ENCODE results near the gene EXOC2.
"Not testable (repeated sequence)": the region's sequence is repeated elsewhere in the genome, so short reads cannot be mapped to it uniquely, and the experiment has no call there.

Gene EXOC2

GRCh38 chr6:710601-711571 is 17.9 kb upstream of the EXOC2 start:
- DNase-seq, result peak; percentile 64

GRCh38 chr6:709471-710056 is 16.6 kb upstream of the EXOC2 start:
- no peak for DNase-seq

DNA sequence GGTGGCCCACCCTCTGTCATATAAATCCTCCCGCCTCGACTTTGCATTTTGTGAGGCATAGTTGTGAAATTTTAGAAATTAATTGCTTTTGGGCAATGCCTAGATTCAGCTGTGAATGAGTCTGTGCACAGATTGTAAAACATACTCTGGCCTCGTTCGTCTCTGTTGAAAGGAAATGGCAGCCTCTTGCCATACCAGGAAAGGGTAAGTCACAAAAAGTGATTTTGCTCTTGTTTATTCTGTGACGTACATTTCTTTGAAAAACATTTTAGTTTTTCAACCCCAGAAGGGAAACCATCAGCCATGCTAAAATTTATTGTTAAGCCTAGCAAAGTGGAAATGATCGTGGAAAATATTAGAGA is 15.3 kb upstream of the EXOC2 start:
- DNase-seq, result no peak

DNA sequence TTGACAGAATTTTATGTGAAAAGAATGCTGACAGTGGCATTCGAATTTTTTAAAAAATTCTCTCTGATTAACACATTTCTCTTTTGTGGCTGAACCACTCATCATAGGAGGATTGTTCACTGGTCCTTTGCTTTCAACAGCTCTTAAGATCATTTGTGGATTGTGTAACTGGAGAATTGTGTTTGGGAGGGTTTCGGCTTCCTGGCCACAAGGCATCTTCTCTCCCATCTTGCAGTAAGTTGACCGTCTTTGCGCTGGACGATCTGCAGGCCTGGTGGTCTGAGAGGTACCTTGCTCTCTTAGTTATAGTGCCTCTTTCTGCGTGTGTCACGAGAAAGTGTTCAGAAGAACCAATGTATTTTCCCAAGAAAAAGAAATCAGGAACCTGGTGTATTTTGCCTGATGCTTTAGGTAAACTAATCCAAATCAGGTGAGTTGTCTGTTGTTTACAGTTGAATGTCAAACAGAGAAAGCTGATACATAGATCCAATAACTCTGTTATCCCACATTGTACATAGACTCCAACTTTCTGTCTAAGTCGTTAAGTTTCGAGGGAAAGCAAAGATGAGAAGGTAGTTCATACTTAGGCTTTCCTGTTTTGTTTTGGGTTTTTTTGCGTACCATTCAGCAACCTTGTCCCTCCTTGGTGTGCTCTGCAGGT is 14.8 kb upstream of the EXOC2 start:
- no peak for DNase-seq

DNA sequence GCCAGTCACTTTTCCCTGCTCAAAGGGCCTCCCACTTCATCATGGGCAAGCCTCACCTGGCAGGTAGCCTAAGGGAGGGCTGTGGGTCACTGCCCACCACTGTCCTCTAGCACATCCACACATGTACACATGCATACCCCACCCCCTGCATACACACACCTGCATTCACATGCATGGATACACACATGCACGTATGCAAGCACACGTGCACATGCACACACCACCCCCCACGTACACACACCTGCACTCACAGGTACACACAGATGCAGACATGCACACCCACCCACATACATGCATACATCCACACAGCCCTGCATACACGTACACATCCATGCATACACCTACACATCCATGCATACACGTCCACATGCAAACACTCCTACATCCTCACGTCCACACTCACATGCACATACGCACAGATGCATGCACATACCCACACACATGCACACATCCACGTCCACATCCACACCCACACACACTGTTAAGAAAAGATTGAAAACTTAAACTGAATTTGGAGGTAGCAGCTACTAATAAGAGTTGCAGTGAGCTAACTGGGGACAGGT is 14.0 kb upstream of the EXOC2 start:
- DNase-seq, result no peak

DNA sequence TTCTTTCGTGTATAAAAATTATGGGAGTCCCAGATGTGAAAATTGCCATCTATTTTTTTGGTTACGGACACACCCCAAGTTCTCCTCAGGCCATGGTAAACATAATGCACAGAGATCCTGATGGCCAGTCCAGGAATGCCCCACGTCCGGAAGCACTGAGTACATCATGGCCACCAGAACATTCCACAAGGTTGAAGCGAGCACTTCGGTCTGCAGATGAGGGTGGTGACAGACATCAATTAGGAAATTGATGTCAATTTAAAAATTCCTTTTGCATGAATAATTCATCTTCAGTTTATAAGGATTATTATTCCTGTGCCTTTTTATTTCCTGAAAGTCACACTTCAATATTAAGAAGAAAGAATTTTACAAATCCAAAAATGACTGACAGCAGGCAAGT is 13.2 kb upstream of the EXOC2 start:
- no peak for DNase-seq

DNA sequence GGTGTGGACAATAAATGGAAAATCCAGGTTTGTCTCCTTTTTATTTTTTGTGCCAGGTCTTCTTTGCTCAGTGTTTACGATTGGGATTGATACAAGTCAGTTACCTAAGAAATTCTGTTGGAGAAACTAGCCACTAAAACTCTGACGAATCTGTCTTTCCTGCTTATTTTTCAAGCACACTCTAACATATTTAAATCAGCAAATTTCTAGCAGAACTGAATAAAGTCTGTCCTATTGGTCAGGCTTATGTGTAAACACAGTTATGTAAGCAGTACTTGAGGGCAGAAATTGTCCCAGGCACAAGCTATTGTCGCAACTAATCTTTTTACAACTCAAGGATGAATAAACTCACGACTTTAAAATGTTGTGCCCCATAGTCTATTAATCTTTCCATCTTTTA is 12.1 kb upstream of the EXOC2 start:
- no peak for DNase-seq

DNA sequence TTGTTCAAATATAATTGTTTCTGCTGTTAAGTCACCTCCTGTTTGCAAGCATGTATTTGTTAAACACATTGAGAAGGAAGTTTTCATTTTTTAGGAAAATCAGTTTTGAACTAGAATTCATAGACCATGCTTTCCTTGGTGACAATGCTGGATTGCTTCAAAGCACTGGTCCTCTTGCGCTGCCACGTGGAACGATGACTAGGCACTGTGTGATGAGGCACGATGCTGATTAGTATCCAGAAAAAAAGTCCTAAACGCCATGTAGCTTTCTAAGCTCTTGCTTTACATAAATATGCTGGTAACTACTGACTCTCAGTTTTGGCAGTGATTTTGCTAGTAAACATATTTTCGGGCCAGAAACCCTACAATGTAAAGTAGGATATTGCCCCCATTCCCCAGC is 11.1 kb upstream of the EXOC2 start:
- DNase-seq, result no peak

DNA sequence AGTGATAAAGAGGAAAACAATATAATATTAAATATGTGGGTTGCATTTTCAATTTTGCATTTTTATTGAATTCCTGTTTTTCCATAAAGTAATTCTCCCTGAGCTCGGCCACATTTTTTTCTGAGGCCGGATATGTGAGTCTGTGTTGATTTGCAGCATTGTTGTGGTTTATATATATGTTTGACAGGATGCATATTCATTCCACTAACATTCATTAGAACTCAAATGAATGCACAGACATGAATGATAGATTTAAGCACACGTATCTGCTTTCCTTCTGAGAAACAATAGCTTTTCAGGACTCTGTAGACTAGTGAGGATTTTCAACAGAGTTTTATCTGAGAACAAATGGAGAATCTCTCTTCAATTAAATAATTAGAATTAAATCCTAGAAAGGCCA is 10.6 kb upstream of the EXOC2 start:
- no peak for DNase-seq

DNA sequence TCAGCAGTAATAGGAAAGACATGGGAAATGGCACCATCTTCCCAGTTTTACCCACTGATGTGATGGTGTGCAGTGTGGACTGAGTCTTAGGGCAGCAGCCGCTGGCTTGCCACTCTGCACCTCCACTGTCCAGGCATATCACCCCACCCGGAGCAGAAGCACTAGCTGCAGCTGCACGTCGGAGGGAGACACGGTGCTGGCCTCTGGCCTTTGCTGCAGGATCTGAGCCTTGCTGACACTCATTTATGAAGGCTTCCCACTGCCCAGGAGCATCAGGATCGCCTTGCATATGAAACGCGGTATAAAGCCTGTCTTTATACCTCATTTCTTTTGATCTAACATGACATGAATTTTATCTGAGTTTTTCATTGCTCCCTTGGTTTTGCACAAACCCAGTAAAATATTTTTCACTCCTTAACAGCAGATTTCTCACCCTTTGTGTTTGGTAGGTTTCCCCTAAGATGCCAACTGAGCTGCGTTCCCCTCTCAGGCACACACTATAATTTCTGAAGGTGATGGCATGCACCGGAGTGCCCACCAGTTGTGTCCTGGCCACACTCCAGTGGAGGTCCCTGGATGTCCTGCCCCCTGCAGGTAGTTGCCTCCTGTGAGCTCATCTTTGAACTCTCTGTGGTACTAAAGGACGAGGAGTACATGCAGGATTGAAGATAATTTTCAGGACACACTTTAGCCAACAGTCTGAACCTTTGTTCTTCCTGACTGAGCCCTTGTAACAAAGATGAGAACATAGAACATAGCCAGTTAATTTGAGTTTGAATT is 9.0 kb upstream of the EXOC2 start:
- no peak for DNase-seq

- no peak for DNase-seq
Observed at GRCh38 chr6:701215-701614, 8.3 kb upstream of the EXOC2 start.

- no peak for DNase-seq
Observed at GRCh38 chr6:700490-700889, 7.6 kb upstream of the EXOC2 start.

DNA sequence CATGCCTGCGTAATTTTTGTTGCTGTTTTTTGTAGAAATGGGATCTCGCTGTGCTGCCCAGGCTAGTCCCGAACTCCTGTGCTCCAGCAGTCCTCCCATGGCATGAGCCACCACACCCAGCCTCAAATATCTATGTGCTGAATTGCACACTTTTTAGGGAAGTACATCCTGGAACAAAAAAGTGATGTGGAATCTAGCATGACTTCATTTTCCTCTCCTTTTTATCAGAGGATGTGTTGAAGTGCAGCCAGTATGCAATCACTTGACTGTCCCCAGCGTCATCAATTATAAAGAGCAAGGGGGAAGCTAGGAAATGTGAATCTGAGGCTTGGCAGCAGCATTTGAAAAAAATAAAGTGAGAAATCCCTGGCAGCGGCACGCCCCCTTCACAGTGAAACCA is 6.4 kb upstream of the EXOC2 start:
- no peak for DNase-seq

GRCh38 chr6:694431-695126 is 1.6 kb upstream of the EXOC2 start:
- not testable (repeated sequence) for DNase-seq

DNA sequence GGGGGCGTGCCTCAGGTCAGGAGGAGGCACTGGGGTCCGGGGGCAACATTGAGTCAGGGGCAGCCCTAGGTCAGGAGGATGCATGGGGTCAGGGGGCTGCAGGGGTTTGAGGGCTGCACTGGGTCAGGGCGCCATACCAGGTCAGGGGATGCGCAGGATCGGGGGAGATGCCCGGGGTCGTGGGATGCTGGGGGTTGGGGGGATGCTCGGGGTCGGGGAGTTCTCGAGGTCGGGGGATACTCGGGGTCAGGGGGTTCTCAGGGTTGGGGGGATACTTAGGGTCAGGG is 727 bp upstream of the EXOC2 start:
- DNase-seq, result no peak

GRCh38 chr6:692356-692851 is 535 bp downstream of the EXOC2 start:
- peak; percentile 86 for DNase-seq

- DNase-seq, result no peak
Observed at GRCh38 chr6:689223-689622, 3.7 kb downstream of the EXOC2 start.

DNA sequence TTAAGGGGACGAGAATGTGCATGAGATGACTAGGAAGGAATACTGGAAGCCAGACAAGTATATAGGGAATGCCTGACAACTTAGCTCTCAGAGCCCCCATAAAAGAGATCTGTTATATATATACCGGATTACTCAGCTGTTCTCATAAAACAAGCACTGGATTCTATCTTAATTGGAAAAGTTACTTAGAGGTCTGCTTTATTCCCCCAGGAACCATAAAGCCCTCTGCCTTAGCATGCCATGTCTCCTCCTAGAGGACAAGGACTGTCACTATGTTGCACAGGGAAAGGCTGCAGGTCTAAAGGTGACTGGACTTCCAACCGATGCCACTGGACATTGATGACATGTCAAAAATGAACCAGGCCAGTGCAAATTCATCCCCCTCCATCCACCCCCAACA is 6.4 kb downstream of the EXOC2 start:
- no peak for DNase-seq

DNA sequence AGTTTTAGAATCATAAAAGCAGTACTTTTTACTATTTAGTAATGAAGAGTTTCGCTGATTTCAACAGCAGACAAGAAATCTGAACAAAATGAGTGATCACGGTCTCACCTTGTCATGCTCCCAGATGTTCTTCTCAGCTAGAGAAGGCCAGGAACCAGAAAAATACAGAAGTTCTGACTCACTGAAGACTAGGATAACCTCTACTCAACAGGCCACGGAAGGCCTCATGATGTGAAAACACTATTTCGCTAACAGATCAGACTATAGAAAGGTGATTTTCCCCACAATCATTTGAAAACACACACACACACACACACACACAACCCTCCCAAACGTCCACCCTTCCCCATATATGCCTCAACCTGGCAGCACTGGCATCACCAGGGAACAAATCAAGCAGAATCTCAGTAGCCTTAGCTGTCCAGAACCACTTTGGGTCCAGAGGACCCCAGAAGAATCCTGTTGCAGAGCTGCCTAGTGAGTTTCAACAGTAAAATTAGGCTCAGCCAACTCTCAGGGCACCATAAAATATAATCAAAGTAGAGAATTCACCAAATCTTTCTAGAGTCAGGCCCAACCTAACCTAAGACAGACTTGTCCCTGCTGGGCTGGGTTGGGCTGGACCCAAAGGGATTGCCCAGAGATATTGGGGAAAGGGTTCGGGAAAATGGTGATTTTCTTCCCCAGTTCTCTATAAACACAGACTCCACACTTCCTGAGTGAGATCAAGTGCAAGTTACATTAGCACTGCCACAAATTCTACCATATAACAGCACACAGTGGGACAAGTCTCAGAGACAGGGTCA is 7.9 kb downstream of the EXOC2 start:
- DNase-seq, result peak; percentile 48

GRCh38 chr6:683742-684440 is 9.0 kb downstream of the EXOC2 start:
- no peak for DNase-seq

Data from activated CD4-positive, alpha-beta T cell treated with anti-CD3 and anti-CD28 coated beads for 48 hours (primary cell).